Tibial nerve (tissue), 4 donors: Measurements from ENCODE around the gene SLC29A4. TPM values are rescaled to one million over a fixed set of nuclear protein-coding genes. Genes with fewer than 3 reads are reported as not detected.

ENCODE experiments used
- DNase-seq, 2 donors: peaks; one replicate each; pipeline ENCODE4 v3.0.0-alpha.2; 2019; ENCODE audit warnings: low spot score in 2 of 2
- H3K27ac ChIP-seq, 4 donors: fragments of 200-600 bp; sonication (generic) in 3 of 4; one replicate each; pipeline ENCODE4 v1.5.1; 2017 to 2019; ENCODE audit warnings: mild to moderate bottlenecking in 1 of 4
- H3K27me3 ChIP-seq, 2 donors: fragments of 200-600 bp; sonication (generic) in 1 of 2; one replicate each; pipeline versions ENCODE4 v1.5.1 to v1.6.0; 2017 to 2019
- H3K36me3 ChIP-seq, 3 donors: fragments of 200-600 bp; sonication (generic); one replicate each; pipeline ENCODE4 v1.5.1; 2018 to 2019
- H3K4me1 ChIP-seq, 4 donors: fragments of 200-600 bp; sonication (generic) in 3 of 4; one replicate each; pipeline ENCODE4 v1.5.1; 2017 to 2019
- H3K4me3 ChIP-seq, 4 donors: fragments of 200-600 bp; sonication (generic) in 3 of 4; one replicate each; pipeline ENCODE4 v1.5.1; 2017 to 2019; ENCODE audit warnings: mild to moderate bottlenecking in 1 of 4, moderate library complexity in 1 of 4
- H3K9me3 ChIP-seq, 4 donors: fragments of 200-600 bp; sonication (generic) in 3 of 4; one replicate each; pipeline ENCODE4 v1.5.1; 2017 to 2019
- CTCF ChIP-seq, 5 experiments: fragments of 200-600 bp in 3 of 5; fragments of 450-650 bp in 2 of 5; sonication (generic) in 3 of 5; IDR thresholded peaks; one replicate each; pipeline ENCODE4 v1.5.1; 2016 to 2019; ENCODE audit warnings: antibody characterized with exemption in 5 of 5, mild to moderate bottlenecking in 3 of 5, moderate library complexity in 2 of 5
- EP300 ChIP-seq, 2 donors: sonication (generic); formaldehyde crosslinking; IDR thresholded peaks; one replicate each; pipeline ENCODE4 v1.6.1; 2017; ENCODE audit warnings: antibody characterized with exemption in 2 of 2, mild to moderate bottlenecking in 1 of 2
- POLR2A ChIP-seq, 2 donors: fragments of 450-650 bp; IDR thresholded peaks; one replicate each; pipeline ENCODE4 v1.6.1; 2017; ENCODE audit warnings: antibody characterized with exemption in 2 of 2, mild to moderate bottlenecking in 2 of 2, moderate library complexity in 2 of 2
- WGBS, 2 donors: methylation state at CpG; one replicate each; pipeline ENCODE4 v1.1.5; 2018; 5-methylcytosine and 5-hydroxymethylcytosine counted together
- total RNA-seq, 4 donors: library from RNA; depleted of rRNA; stranded (reverse); fragments of >200 nt; gene quantifications; one replicate each; pipeline ENCODE4 v1.1.0, GENCODE V29; 2016

SLC29A4 gene
- total RNA-seq, 4 donors from 2014 or later: 1.4 to 6.3 (median 2.7) TPM

GRCh38 chr7:5333121-5334045 lies 50.6 kb downstream of the SLC29A4 start:
- Histone ChIP-seq H3K27ac (no peak overlapping the region), H3K4me1 (no peaks in the 10 kb centered on the region), H3K4me3 (no peak overlapping the region), H3K27me3 (no peaks in the 10 kb centered on the region), H3K36me3 (peaks cover 12 to 98% (median 22%) of the 10 kb centered on the region in 3 donors), H3K9me3 (peaks cover 0 to 25% (median 7%) of the 10 kb centered on the region in 4 donors)
- no peak for TF ChIP-seq EP300 (IDR thresholded peaks at IDR 0.05)
- no peak for TF ChIP-seq POLR2A (IDR thresholded peaks at IDR 0.05)
- TF ChIP-seq CTCF (IDR thresholded peaks at IDR 0.05): no peak
- DNase-seq: no peak
- WGBS, 2 donors: 89 to 90% methylated on average over 32 of the region's 32 CpGs

GRCh38 chr7:5334671-5335070 lies 51.9 kb downstream of the SLC29A4 start:
- Histone ChIP-seq H3K9me3 (peaks cover 0 to 28% (median 7%) of the 10 kb centered on the region in 4 donors), H3K4me3 (no peak overlapping the region), H3K36me3 (peaks cover 12 to 99% (median 22%) of the 10 kb centered on the region in 3 donors), H3K27ac (no peak overlapping the region), H3K4me1 (no peaks in the 10 kb centered on the region), H3K27me3 (no peaks in the 10 kb centered on the region)
- no peak for TF ChIP-seq POLR2A (IDR thresholded peaks at IDR 0.05)
- no peak for TF ChIP-seq CTCF (IDR thresholded peaks at IDR 0.05)
- TF ChIP-seq EP300 (IDR thresholded peaks at IDR 0.05): no peak
- no peak for DNase-seq
- 86 to 88% methylated on average over 8 of the region's 8 CpGs for WGBS, 2 donors

GRCh38 chr7:5337047-5337446 lies 54.3 kb downstream of the SLC29A4 start:
- Histone ChIP-seq H3K9me3 (peaks cover 0 to 45% (median 7%) of the 10 kb centered on the region in 4 donors), H3K36me3 (peaks cover 6 to 99% (median 23%) of the 10 kb centered on the region in 3 donors), H3K27me3 (no peaks in the 10 kb centered on the region), H3K27ac (no peak overlapping the region), H3K4me3 (no peak overlapping the region), H3K4me1 (no peaks in the 10 kb centered on the region)
- no peak for DNase-seq
- TF ChIP-seq POLR2A (IDR thresholded peaks at IDR 0.05): no peak
- TF ChIP-seq CTCF (IDR thresholded peaks at IDR 0.05): no peak
- no peak for TF ChIP-seq EP300 (IDR thresholded peaks at IDR 0.05)
- WGBS, 2 donors: 91 to 96% methylated on average over 11 of the region's 11 CpGs

GRCh38 chr7:5339955-5340354 lies 57.2 kb downstream of the SLC29A4 start:
- TF ChIP-seq EP300 (IDR thresholded peaks at IDR 0.05): no peak
- no peak for TF ChIP-seq POLR2A (IDR thresholded peaks at IDR 0.05)
- no peak for TF ChIP-seq CTCF (IDR thresholded peaks at IDR 0.05)
- Histone ChIP-seq H3K9me3 (peaks cover 0 to 72% (median 7%) of the 10 kb centered on the region in 4 donors), H3K27ac (no peak overlapping the region), H3K27me3 (no peaks in the 10 kb centered on the region), H3K4me1 (no peaks in the 10 kb centered on the region), H3K36me3 (peaks cover 14 to 99% (median 46%) of the 10 kb centered on the region in 3 donors), H3K4me3 (no peak overlapping the region)
- DNase-seq: no peak
- 95% methylated on average over 2 of the region's 2 CpGs for WGBS, 2 donors

GRCh38 chr7:5342631-5343030 lies 59.9 kb downstream of the SLC29A4 start:
- 95 to 96% methylated on average over 6 of the region's 6 CpGs for WGBS, 2 donors
- Histone ChIP-seq H3K27me3 (no peaks in the 10 kb centered on the region), H3K36me3 (peaks cover 10 to 99% (median 41%) of the 10 kb centered on the region in 3 donors), H3K9me3 (peaks cover 0 to 54% (median under 1%) of the 10 kb centered on the region in 4 donors), H3K4me1 (no peaks in the 10 kb centered on the region), H3K4me3 (no peak overlapping the region), H3K27ac (no peak overlapping the region)
- TF ChIP-seq EP300 (IDR thresholded peaks at IDR 0.05) (no peak), POLR2A (IDR thresholded peaks at IDR 0.05) (no peak), CTCF (IDR thresholded peaks at IDR 0.05) (no peak)
- DNase-seq: no peak
